ENCODE results near the gene SMARCA1.

DNA sequence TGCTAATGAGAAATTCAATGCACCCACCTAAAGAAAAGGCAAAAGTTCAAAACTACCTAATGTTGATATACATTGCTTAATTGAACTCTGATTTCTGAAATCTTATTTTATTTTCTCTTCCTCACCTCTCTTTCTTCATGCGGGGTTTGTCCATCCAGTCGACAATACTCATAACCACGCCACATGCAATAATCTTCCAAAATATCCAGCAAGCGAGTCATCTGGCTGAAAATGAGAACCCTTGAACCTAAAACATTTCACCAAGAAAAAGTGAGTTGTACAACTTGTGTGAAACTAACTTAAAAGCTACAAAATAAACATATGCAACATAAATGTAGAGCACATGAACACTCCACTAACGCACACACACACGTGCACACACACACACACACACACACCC lies 26.7 kb downstream of the SMARCA1 start:
- TF ChIP-seq, protein P1, sequence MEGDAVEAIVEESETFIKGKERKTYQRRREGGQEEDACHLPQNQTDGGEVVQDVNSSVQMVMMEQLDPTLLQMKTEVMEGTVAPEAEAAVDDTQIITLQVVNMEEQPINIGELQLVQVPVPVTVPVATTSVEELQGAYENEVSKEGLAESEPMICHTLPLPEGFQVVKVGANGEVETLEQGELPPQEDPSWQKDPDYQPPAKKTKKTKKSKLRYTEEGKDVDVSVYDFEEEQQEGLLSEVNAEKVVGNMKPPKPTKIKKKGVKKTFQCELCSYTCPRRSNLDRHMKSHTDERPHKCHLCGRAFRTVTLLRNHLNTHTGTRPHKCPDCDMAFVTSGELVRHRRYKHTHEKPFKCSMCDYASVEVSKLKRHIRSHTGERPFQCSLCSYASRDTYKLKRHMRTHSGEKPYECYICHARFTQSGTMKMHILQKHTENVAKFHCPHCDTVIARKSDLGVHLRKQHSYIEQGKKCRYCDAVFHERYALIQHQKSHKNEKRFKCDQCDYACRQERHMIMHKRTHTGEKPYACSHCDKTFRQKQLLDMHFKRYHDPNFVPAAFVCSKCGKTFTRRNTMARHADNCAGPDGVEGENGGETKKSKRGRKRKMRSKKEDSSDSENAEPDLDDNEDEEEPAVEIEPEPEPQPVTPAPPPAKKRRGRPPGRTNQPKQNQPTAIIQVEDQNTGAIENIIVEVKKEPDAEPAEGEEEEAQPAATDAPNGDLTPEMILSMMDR (IDR thresholded peaks at IDR 0.05): no peak
- TF ChIP-seq POLR2A (IDR thresholded peaks at IDR 0.05): no peak
